GM23338 (cell line): ENCODE data around the gene POSTN. TPM values are rescaled to one million over a fixed set of nuclear protein-coding genes. Genes with fewer than 3 reads are reported as not detected.

Source experiments
- ATAC-seq: fragments of 200-7000 bp; cut with Tn5 transposase; 3 replicates; pipeline ENCODE4 v1.9.1; 2020
- DNase-seq: peaks from one replicate; pipeline ENCODE4 v3.0.0-alpha.2; 2015; ENCODE audit warnings: low spot score
- H2AFZ ChIP-seq: fragments of 200-600 bp; sonication (generic); 2 replicates; pipeline ENCODE4 v1.8.0; 2016; ENCODE audit warnings: antibody characterized with exemption, mild to moderate bottlenecking, moderate library complexity
- H3F3A ChIP-seq: fragments of 200-600 bp; sonication (generic); replicated peaks from 2 replicates; pipeline ENCODE4 v1.8.0; 2017; ENCODE audit warnings: antibody characterized with exemption, mixed run types, low read depth
- H3K27ac ChIP-seq: fragments of 200-600 bp; sonication (generic); 2 replicates; pipeline ENCODE4 v1.6.1; 2016; ENCODE audit warnings: low read depth
- H3K27me3 ChIP-seq: fragments of 200-600 bp; sonication (generic); 2 replicates; pipeline ENCODE4 v1.8.0; 2016; ENCODE audit warnings: mild to moderate bottlenecking, mixed run types, moderate library complexity; ENCODE audit not compliant: insufficient read depth
- H3K36me3 ChIP-seq: fragments of 200-600 bp; sonication (generic); 2 replicates; pipeline ENCODE4 v1.8.0; 2016; ENCODE audit warnings: mild to moderate bottlenecking; ENCODE audit not compliant: insufficient read depth
- H3K4me1 ChIP-seq: fragments of 200-600 bp; sonication (generic); 2 replicates; pipeline ENCODE4 v1.8.0; 2016; ENCODE audit warnings: mild to moderate bottlenecking, moderate library complexity; ENCODE audit not compliant: insufficient read depth
- H3K4me2 ChIP-seq: fragments of 200-600 bp; sonication (generic); 2 replicates; pipeline ENCODE4 v1.7.1; 2017; ENCODE audit warnings: mixed run types
- H3K4me3 ChIP-seq: fragments of 200-600 bp; sonication (generic); 2 replicates; pipeline ENCODE4 v1.6.1; 2016; ENCODE audit warnings: mixed run types
- H3K79me2 ChIP-seq: fragments of 200-600 bp; sonication (generic); replicated peaks from 2 replicates; pipeline ENCODE4 v1.8.0; 2017; ENCODE audit warnings: mild to moderate bottlenecking; ENCODE audit not compliant: insufficient read depth
- H3K9me2 ChIP-seq: fragments of 200-600 bp; sonication (generic); 2 replicates; pipeline ENCODE4 v1.8.0; 2017; ENCODE audit not compliant: insufficient read depth
- H4K20me1 ChIP-seq: fragments of 200-600 bp; sonication (generic); replicated peaks from 2 replicates; pipeline ENCODE4 v1.8.0; 2017; ENCODE audit warnings: mild to moderate bottlenecking; ENCODE audit not compliant: insufficient read depth
- H3K27ac Mint-ChIP-seq: 2 replicates; pipeline ENCODE4 v1.8.0; 2020; ENCODE audit warnings: inconsistent platforms, mild to moderate bottlenecking, moderate library complexity, mixed read lengths
- H3K27me3 Mint-ChIP-seq: 3 replicates; pipeline ENCODE4 v1.8.0; 2022; ENCODE audit warnings: low read depth, mild to moderate bottlenecking, moderate library complexity, mixed read lengths, inconsistent platforms; ENCODE audit not compliant: insufficient read depth, poor library complexity
- H3K36me3 Mint-ChIP-seq: 3 replicates; pipeline ENCODE4 v1.8.0; 2021; ENCODE audit warnings: low read depth, mild to moderate bottlenecking, inconsistent platforms, moderate library complexity, mixed read lengths
- H3K4me1 Mint-ChIP-seq: 3 replicates; pipeline ENCODE4 v1.8.0; 2020; ENCODE audit warnings: mild to moderate bottlenecking, inconsistent platforms, mixed read lengths
- H3K4me3 Mint-ChIP-seq: 3 replicates; pipeline ENCODE4 v1.8.0; 2021; ENCODE audit warnings: moderate library complexity, mild to moderate bottlenecking, inconsistent platforms, mixed read lengths
- H3K9me3 Mint-ChIP-seq: 3 replicates; pipeline ENCODE4 v1.8.0; 2020; ENCODE audit warnings: moderate library complexity, mild to moderate bottlenecking, inconsistent platforms, mixed read lengths
- CREB1 ChIP-seq: fragments of 250-450 bp; sonication (Bioruptor Pico); IDR thresholded peaks from 2 replicates; pipeline ENCODE4 v1.5.0; 2020; ENCODE audit warnings: low read depth, mild to moderate bottlenecking, moderate library complexity
- ETS1 ChIP-seq: IDR thresholded peaks from 2 replicates; pipeline ENCODE4 v1.6.1; 2016; ENCODE audit warnings: antibody characterized with exemption
- EZH2 ChIP-seq: fragments of 200-600 bp; sonication (generic); IDR thresholded peaks from one replicate; pipeline ENCODE4 v1.8.0; 2017; ENCODE audit warnings: antibody characterized with exemption, mild to moderate bottlenecking, low read depth; ENCODE audit not compliant: unreplicated experiment
- NANOG ChIP-seq: IDR thresholded peaks from 2 replicates; pipeline ENCODE4 v1.6.1; 2016; ENCODE audit warnings: antibody characterized with exemption, borderline replicate concordance
- REST ChIP-seq: IDR thresholded peaks from one replicate; pipeline ENCODE4 v1.6.1; 2018; ENCODE audit warnings: antibody characterized with exemption; ENCODE audit not compliant: unreplicated experiment
- ZNF114 ChIP-seq: fragments of 250-450 bp; sonication (Bioruptor Pico); IDR thresholded peaks from 2 replicates; pipeline ENCODE4 v1.5.0; 2020; ENCODE audit warnings: mild to moderate bottlenecking, moderate library complexity
- ZNF331 ChIP-seq: fragments of 250-450 bp; sonication (Bioruptor Pico); IDR thresholded peaks from 2 replicates; pipeline ENCODE4 v1.5.0; 2020; ENCODE audit warnings: low read depth, mild to moderate bottlenecking, moderate library complexity
- polyA plus RNA-seq: library from polyadenylated mRNA; unstranded; fragments of >200 nt; fragmentation: Nextera tagmentation; extraction: Ambion mirVana; gene quantifications from 2 replicates; pipeline ENCODE4 v1.2.1, GENCODE V29; 2016
- total RNA-seq: library from RNA; depleted of rRNA; stranded (reverse); fragments of >200 nt; shearing (Covaris generic); gene quantifications from 2 replicates; pipeline ENCODE4 v1.2.3, GENCODE V29; 2014
- TF ChIP-seq, protein P1 (sequence below): fragments of 250-450 bp; sonication (Bioruptor Pico); IDR thresholded peaks from 2 replicates; pipeline ENCODE4 v1.5.0; 2020; ENCODE audit warnings: mild to moderate bottlenecking, moderate library complexity

Gene POSTN
- total and polyA plus RNA-seq, 2 experiments from 2014 or later = 0.21 to 0.31 TPM

DNA sequence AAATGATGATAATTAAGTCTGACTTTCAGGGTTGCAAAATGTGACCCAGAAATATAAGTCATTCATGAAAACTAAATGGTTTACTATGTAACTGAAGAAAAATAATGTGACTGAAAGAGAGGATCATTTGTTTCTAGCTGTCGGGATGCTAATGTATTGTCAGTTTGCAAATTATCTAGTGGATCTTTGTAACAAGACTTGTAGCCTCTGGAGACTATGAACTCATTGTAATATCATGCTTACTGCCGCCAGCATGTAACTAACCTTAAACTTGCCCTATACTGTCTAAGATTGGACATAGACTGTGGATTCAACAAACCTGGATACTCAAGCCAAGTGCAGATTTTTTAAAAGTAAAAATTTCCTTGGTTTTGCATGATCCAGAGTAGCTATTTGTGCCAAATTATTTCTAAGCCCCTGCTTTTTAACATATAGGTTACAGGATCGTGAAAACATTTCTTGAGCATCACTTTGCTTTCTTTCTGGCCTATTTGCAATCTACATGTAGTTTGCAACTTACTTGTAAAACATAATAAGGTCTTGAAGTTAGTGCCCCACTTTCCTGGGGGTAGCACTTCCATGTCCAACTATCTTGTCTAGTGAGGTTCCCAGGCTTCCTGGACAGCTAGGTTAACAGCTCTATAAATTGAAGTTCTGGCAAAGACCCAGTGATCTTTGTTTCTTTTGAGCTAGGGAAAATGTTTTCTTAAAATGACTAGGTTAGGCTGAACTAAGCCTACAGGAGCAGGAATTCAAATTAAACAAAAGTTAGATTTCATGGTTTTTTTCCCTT is 3.3 kb upstream of the POSTN start:
- no peak overlapping the region for H3K4me3 Mint-ChIP-seq
- H3K36me3 Mint-ChIP-seq = no peaks in the 10 kb centered on the region
- DNase-seq = no peak
- H3K27ac Mint-ChIP-seq = no peak overlapping the region
- peaks cover 1% of the 10 kb centered on the region for H3K27me3 Mint-ChIP-seq
- no peak overlapping the region for H3K4me3 ChIP-seq
- no peaks in the 10 kb centered on the region for H3K36me3 ChIP-seq
- H3K27ac ChIP-seq = no peak overlapping the region
- no peaks in the 10 kb centered on the region for H3K9me2 ChIP-seq
- H4K20me1 ChIP-seq = no peaks in the 10 kb centered on the region
- peaks cover 34% of the 10 kb centered on the region for H3K4me1 Mint-ChIP-seq
- no peaks in the 10 kb centered on the region for H3K27me3 ChIP-seq
- H3K9me3 Mint-ChIP-seq = no peaks in the 10 kb centered on the region; the same call in 1 of the 3 replicates
- H3K79me2 ChIP-seq = no peaks in the 10 kb centered on the region
- TF ChIP-seq ETS1 (no peak), CREB1 (CRISPR knock-in tag) (no peak)
- no peak for ATAC-seq
- H3K4me2 ChIP-seq = no peak overlapping the region
- peaks cover 24% of the 10 kb centered on the region for H3K4me1 ChIP-seq
- H3F3A ChIP-seq = no peaks in the 10 kb centered on the region
- no peak overlapping the region; the same call in 1 of the 2 replicates for H2AFZ ChIP-seq

- no peak for DNase-seq
- Mint-ChIP-seq H3K27me3 (no peaks in the 10 kb centered on the region), H3K4me3 (no peak overlapping the region), H3K27ac (no peak overlapping the region), H3K4me1 (peaks cover 42% of the 10 kb centered on the region), H3K9me3 (no peaks in the 10 kb centered on the region), H3K36me3 (no peaks in the 10 kb centered on the region)
- Histone ChIP-seq H3K36me3 (no peaks in the 10 kb centered on the region), H3K27ac (no peak overlapping the region), H2AFZ (no peak overlapping the region), H3K79me2 (no peaks in the 10 kb centered on the region), H4K20me1 (no peaks in the 10 kb centered on the region), H3K4me3 (no peak overlapping the region), H3K4me1 (peaks cover 31% of the 10 kb centered on the region), H3K9me2 (no peaks in the 10 kb centered on the region), H3F3A (no peaks in the 10 kb centered on the region), H3K27me3 (no peaks in the 10 kb centered on the region), H3K4me2 (no peak overlapping the region)
- no peak for ATAC-seq
- TF ChIP-seq, protein P1, sequence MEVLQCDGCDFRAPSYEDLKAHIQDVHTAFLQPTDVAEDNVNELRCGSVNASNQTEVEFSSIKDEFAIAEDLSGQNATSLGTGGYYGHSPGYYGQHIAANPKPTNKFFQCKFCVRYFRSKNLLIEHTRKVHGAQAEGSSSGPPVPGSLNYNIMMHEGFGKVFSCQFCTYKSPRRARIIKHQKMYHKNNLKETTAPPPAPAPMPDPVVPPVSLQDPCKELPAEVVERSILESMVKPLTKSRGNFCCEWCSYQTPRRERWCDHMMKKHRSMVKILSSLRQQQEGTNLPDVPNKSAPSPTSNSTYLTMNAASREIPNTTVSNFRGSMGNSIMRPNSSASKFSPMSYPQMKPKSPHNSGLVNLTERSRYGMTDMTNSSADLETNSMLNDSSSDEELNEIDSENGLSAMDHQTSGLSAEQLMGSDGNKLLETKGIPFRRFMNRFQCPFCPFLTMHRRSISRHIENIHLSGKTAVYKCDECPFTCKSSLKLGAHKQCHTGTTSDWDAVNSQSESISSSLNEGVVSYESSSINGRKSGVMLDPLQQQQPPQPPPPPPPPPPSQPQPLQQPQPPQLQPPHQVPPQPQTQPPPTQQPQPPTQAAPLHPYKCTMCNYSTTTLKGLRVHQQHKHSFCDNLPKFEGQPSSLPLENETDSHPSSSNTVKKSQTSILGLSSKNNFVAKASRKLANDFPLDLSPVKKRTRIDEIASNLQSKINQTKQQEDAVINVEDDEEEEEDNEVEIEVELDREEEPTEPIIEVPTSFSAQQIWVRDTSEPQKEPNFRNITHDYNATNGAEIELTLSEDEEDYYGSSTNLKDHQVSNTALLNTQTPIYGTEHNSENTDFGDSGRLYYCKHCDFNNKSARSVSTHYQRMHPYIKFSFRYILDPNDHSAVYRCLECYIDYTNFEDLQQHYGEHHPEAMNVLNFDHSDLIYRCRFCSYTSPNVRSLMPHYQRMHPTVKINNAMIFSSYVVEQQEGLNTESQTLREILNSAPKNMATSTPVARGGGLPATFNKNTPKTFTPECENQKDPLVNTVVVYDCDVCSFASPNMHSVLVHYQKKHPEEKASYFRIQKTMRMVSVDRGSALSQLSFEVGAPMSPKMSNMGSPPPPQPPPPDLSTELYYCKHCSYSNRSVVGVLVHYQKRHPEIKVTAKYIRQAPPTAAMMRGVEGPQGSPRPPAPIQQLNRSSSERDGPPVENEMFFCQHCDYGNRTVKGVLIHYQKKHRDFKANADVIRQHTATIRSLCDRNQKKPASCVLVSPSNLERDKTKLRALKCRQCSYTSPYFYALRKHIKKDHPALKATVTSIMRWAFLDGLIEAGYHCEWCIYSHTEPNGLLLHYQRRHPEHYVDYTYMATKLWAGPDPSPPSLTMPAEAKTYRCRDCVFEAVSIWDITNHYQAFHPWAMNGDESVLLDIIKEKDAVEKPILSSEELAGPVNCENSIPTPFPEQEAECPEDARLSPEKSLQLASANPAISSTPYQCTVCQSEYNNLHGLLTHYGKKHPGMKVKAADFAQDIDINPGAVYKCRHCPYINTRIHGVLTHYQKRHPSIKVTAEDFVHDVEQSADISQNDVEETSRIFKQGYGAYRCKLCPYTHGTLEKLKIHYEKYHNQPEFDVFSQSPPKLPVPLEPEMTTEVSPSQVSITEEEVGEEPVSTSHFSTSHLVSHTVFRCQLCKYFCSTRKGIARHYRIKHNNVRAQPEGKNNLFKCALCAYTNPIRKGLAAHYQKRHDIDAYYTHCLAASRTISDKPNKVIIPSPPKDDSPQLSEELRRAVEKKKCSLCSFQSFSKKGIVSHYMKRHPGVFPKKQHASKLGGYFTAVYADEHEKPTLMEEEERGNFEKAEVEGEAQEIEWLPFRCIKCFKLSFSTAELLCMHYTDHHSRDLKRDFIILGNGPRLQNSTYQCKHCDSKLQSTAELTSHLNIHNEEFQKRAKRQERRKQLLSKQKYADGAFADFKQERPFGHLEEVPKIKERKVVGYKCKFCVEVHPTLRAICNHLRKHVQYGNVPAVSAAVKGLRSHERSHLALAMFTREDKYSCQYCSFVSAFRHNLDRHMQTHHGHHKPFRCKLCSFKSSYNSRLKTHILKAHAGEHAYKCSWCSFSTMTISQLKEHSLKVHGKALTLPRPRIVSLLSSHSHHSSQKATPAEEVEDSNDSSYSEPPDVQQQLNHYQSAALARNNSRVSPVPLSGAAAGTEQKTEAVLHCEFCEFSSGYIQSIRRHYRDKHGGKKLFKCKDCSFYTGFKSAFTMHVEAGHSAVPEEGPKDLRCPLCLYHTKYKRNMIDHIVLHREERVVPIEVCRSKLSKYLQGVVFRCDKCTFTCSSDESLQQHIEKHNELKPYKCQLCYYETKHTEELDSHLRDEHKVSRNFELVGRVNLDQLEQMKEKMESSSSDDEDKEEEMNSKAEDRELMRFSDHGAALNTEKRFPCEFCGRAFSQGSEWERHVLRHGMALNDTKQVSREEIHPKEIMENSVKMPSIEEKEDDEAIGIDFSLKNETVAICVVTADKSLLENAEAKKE (CRISPR knock-in tag) = no peak
- TF ChIP-seq REST = no peak
- no peak for TF ChIP-seq ZNF114 (CRISPR knock-in tag)
- TF ChIP-seq EZH2 = no peak
- no peak for TF ChIP-seq NANOG
- no peak for TF ChIP-seq ETS1
- TF ChIP-seq ZNF331 = no peak
- TF ChIP-seq CREB1 (CRISPR knock-in tag) = no peak
Measured at GRCh38 chr13:37599519-37599918, 951 bp upstream of the POSTN start.
